Spleen (tissue), 11 donors: ENCODE results near the gene SPATA33. TPM values are rescaled to one million over a fixed set of nuclear protein-coding genes. Genes with fewer than 3 reads are reported as not detected.

Experiments
- DNase-seq: peaks from one replicate; pipeline ENCODE4 v3.0.0-alpha.2; 2020
- H3K27ac ChIP-seq, 8 donors: fragments of 200-600 bp; sonication (generic) in 7 of 8; 1 replicate in 4 of 8; 2 replicates in 4 of 8; pipeline versions ENCODE4 v1.5.0 to v1.8.0; 2016 to 2021; ENCODE audit warnings: inconsistent platforms in 4 of 8, mild to moderate bottlenecking in 4 of 8, moderate library complexity in 1 of 8
- H3K27me3 ChIP-seq, 7 donors: fragments of 200-600 bp; sonication (generic) in 6 of 7; replicated peaks in 1 of 7; 1 replicate in 4 of 7; 2 replicates in 3 of 7; pipeline versions ENCODE4 v1.5.0 to v1.8.0; 2016 to 2021; ENCODE audit warnings: inconsistent platforms in 3 of 7, mild to moderate bottlenecking in 1 of 7
- H3K36me3 ChIP-seq, 6 donors: fragments of 200-600 bp; sonication (generic) in 5 of 6; 1 replicate in 4 of 6; 2 replicates in 2 of 6; pipeline versions ENCODE4 v1.5.0 to v1.8.0; 2016 to 2021; ENCODE audit warnings: inconsistent platforms in 2 of 6
- H3K4me1 ChIP-seq, 6 donors: fragments of 200-600 bp; sonication (generic) in 5 of 6; 1 replicate in 3 of 6; 2 replicates in 3 of 6; pipeline versions ENCODE4 v1.5.0 to v1.8.0; 2016 to 2021; ENCODE audit warnings: inconsistent platforms in 3 of 6
- H3K4me3 ChIP-seq, 8 donors: fragments of 200-600 bp; sonication (generic) in 7 of 8; 1 replicate in 4 of 8; 2 replicates in 4 of 8; pipeline versions ENCODE4 v1.5.0 to v1.8.0; 2016 to 2021; ENCODE audit warnings: inconsistent platforms in 4 of 8, mild to moderate bottlenecking in 4 of 8, moderate library complexity in 2 of 8
- H3K9me3 ChIP-seq, 8 donors: fragments of 200-600 bp; sonication (generic) in 7 of 8; 1 replicate in 4 of 8; 2 replicates in 4 of 8; pipeline versions ENCODE4 v1.5.0 to v1.8.0; 2016 to 2021; ENCODE audit warnings: inconsistent platforms in 4 of 8
- POLR2A ChIP-seq, 3 donors: fragments of 450-650 bp; IDR thresholded peaks; one replicate each; pipeline ENCODE4 v1.5.1; 2017; ENCODE audit warnings: antibody characterized with exemption in 3 of 3, mild to moderate bottlenecking in 1 of 3
- POLR2AphosphoS5 ChIP-seq, 3 donors: sonication (generic); formaldehyde crosslinking; IDR thresholded peaks; one replicate each; pipeline ENCODE4 v1.5.1; 2017; ENCODE audit warnings: antibody characterized with exemption in 3 of 3
- WGBS, 5 donors: extraction: QIAGEN DNeasy Blood & Tissue Kit in 3 of 5; methylation state at CpG; one replicate each; pipeline versions ENCODE4 v1.1.5 to v1.1.7; 2013 to 2018; 5-methylcytosine and 5-hydroxymethylcytosine counted together
- intact Hi-C: fragments of 100-400 bp; cut with DNase I; formaldehyde crosslinking; loops from one replicate; pipeline ENCODE4 v1.15.0; 2023; ENCODE audit warnings: low total_unique reads
- polyA plus RNA-seq, 3 donors: library from polyadenylated mRNA; stranded (reverse); fragments of 200-250 nt; gene quantifications; one replicate each; pipeline ENCODE4 v1.2.1, GENCODE V29; 2013
- total RNA-seq, 7 donors: library from RNA; depleted of rRNA in 3 of 7; stranded (reverse); fragments of >200 nt in 3 of 7; fragmentation: NEBNext Ultra II Directional in 4 of 7; extraction: Animal tissue kit (Norgen Biotek cat#: 25700) in 4 of 7; gene quantifications; one replicate each; pipeline versions ENCODE4 v1.1.0 to v1.2.1, GENCODE V29; 2016 to 2021
- TF ChIP-seq, protein P1 (sequence below), 11 experiments: fragments of 200-600 bp in 7 of 11; fragments of 450-650 bp in 4 of 11; sonication (generic) in 4 of 11; IDR thresholded peaks in 8 of 11; conservative IDR thresholded peaks in 3 of 11; 1 replicate in 7 of 11; 2 replicates in 4 of 11; pipeline versions ENCODE4 v1.4.0 to v1.8.0; 2016 to 2021; ENCODE audit warnings: antibody characterized with exemption in 11 of 11, inconsistent platforms in 4 of 11, mild to moderate bottlenecking in 1 of 11
- donor health status: healthy with polysubstance abuse.
- donor health status: DM: no; HTN: no; CAD: no; lungs with moderate emphysema.
- donor health status: DM: no; HTN: no; CAD: no.
- donor health status: Bipolar disorder and iron deficiency.
- donor health status: healthy.
- donor health status: DM: no; HTN: no; CAD: no.
- donor health status: DM: yes; HTN: yes; CAD: no.

The SPATA33 gene
- total and polyA plus RNA-seq, 10 donors: 2.9 to 7.0 (median 4.8) TPM

DNA sequence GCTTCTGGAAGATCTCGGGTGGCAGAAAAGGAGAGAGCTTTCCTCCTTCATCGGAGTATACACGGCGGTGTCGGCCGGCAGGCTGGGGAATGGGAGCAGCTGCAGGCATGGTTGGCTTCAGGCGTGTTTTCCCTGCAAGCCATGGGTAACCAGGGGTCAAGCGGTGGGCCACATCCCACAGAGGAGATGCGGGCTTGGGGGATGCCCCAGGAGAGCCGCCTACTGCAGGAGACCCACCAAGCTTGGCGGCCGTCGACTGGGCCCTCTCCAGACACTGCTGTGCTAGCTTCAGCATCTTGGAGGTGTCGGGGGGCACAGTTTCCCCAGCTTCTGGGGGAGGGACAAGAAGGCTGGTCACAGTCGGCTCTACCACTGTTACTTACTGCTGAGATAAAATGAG lies 58.9 kb downstream of the SPATA33 start:
- Histone ChIP-seq H3K27me3 (peaks cover 0 to 15% (median 0%) of the 10 kb centered on the region in 7 donors), H3K9me3 (no peaks in the 10 kb centered on the region), H3K4me3 (no peak overlapping the region), H3K4me1 (peaks cover 13 to 49% (median 33%) of the 10 kb centered on the region in 6 donors), H3K36me3 (peaks cover 0 to 10% (median 0%) of the 10 kb centered on the region in 6 donors), H3K27ac (no peak overlapping the region)
- peak; percentile 74 for DNase-seq
- 90 to 94% (median 92%) methylated on average over 11 to 15 of the region's 15 CpGs for WGBS, 5 donors
- intact Hi-C loops: no loop called here
- TF ChIP-seq, protein P1, sequence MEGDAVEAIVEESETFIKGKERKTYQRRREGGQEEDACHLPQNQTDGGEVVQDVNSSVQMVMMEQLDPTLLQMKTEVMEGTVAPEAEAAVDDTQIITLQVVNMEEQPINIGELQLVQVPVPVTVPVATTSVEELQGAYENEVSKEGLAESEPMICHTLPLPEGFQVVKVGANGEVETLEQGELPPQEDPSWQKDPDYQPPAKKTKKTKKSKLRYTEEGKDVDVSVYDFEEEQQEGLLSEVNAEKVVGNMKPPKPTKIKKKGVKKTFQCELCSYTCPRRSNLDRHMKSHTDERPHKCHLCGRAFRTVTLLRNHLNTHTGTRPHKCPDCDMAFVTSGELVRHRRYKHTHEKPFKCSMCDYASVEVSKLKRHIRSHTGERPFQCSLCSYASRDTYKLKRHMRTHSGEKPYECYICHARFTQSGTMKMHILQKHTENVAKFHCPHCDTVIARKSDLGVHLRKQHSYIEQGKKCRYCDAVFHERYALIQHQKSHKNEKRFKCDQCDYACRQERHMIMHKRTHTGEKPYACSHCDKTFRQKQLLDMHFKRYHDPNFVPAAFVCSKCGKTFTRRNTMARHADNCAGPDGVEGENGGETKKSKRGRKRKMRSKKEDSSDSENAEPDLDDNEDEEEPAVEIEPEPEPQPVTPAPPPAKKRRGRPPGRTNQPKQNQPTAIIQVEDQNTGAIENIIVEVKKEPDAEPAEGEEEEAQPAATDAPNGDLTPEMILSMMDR (IDR thresholded peaks at IDR 0.05 in 8 of 11, conservative IDR thresholded peaks at IDR 0.05 in 3 of 11): no peak
- TF ChIP-seq POLR2AphosphoS5 (IDR thresholded peaks at IDR 0.05) (peak in 2 of 3 donors; percentile 28 to 31), POLR2A (IDR thresholded peaks at IDR 0.05) (no peak)

DNA sequence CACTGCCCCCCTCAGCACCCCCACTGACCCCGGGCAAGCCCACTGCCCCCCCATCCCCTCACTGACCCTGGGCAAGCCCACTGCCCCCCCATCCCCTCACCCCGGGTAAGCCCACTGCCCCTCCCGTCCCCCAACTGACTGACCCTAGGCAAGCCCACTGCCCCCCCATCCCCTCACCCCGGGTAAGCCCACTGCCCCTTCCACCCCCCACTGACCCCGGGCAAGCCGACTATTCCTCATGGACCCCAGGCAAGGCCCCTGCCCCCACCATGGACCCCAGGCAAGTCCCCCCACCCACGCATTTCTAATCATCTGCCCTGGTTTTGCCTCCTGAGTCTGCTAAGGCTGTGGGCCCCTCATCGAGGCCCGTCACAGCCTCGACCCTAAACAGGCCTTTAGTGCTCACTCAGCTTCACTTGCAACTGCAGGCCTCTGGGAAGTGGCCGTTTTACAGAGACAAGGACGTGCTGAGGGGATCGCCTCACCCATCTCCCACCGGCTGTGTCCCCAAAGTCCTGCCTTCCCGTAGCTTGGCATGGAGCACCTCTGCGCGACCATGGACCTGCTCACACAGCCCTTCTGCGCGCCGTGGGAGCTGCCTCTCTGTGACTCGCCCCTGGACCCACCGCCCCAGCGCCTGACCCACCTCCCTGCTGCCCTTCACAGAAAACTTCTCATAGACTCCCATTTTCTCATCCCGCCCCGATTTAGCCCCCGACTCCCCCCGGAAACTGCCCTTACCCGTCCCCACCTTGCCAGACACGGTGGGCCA lies 59.5 kb downstream of the SPATA33 start:
- H3K36me3 ChIP-seq: peaks cover 0 to 10% (median 0%) of the 10 kb centered on the region in 6 donors
- WGBS, 5 donors: 88 to 95% (median 92%) methylated on average over 19 to 29 of the region's 29 CpGs
- peak in 2 of 3 donors; percentile 24 to 62 for TF ChIP-seq POLR2AphosphoS5 (IDR thresholded peaks at IDR 0.05)
- TF ChIP-seq, protein P1 (IDR thresholded peaks at IDR 0.05 in 8 of 11, conservative IDR thresholded peaks at IDR 0.05 in 3 of 11): no peak
- TF ChIP-seq POLR2A (IDR thresholded peaks at IDR 0.05): no peak
- H3K4me1 ChIP-seq: peaks cover 9 to 46% (median 27%) of the 10 kb centered on the region in 6 donors
- DNase-seq: peak; percentile 75
- no peak overlapping the region for H3K27ac ChIP-seq
- no peaks in the 10 kb centered on the region for H3K9me3 ChIP-seq
- intact Hi-C loops: no loop called here
- no peak overlapping the region for H3K4me3 ChIP-seq
- H3K27me3 ChIP-seq: peaks cover 0 to 10% (median 0%) of the 10 kb centered on the region in 7 donors

DNA sequence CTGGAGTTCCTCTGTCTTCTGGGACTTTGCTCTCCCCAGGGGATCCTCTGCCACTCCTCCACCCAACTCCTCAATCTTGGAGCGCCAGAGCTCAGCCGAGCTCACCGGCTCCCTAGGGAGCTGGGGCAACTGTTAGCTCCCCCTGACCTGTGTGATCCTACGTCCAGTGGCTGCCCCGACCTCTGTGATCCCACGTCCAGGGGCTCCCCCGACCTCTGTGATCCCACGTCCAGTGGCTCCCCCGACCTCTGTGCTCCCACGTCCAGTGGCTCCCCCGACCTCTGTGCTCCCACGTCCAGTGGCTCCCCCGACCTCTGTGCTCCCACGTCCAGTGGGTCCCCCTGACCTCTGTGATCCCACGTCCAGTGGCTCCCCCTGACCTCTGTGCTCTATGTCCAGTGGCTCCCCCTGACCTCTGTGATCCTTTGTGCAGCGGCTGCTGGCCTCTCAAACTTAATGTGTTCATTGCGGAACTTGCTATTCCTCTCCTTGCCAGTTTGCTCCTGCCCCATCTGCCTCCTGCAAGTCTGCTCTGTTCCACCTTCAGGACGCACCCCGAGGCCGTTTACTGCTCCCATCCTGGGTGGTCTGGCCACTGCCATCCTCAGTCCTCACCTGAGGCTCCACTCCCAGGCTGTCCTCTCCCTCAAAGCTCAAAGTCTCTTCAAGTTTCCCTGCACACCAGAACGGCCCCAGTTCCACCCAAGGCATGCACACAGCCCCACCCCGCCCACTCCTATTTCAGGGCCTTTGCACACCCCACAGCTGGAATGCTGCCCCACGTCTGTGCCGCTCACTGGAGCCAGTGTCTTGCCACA lies 60.3 kb downstream of the SPATA33 start:
- Histone ChIP-seq H3K4me3 (no peak overlapping the region), H3K27ac (peak overlapping the region in 2 of 8 donors; percentile 99 to 100), H3K9me3 (no peaks in the 10 kb centered on the region), H3K4me1 (peaks cover 9 to 46% (median 29%) of the 10 kb centered on the region in 6 donors), H3K27me3 (peaks cover 0 to 2% (median 0%) of the 10 kb centered on the region in 7 donors), H3K36me3 (peaks cover 0 to 13% (median 2%) of the 10 kb centered on the region in 6 donors)
- intact Hi-C loops: no loop called here
- DNase-seq: peak; percentile 72
- WGBS, 5 donors: 84 to 92% (median 89%) methylated on average over 24 of the region's 24 CpGs
- TF ChIP-seq POLR2A (IDR thresholded peaks at IDR 0.05) (no peak), POLR2AphosphoS5 (IDR thresholded peaks at IDR 0.05) (peak in 1 of 3 donors; percentile 5)
- TF ChIP-seq, protein P1 (IDR thresholded peaks at IDR 0.05 in 8 of 11, conservative IDR thresholded peaks at IDR 0.05 in 3 of 11): no peak

Other genes starting within 250 kb of the SPATA33 start
- gene ANKRD11, start 167.3 kb upstream of the SPATA33 start, total RNA-seq: 100 to 1,000 TPM; 105 to 203 (median 136) TPM
- gene ANKRD11, start 167.3 kb upstream of the SPATA33 start, polyA plus RNA-seq: 10 to 100 TPM; 29.0 to 60.0 (median 37.8) TPM
- 100 to 1,000 TPM in 6 of 7 donors, 10 to 100 TPM in 1; 90.4 to 260 (median 153) TPM for gene SPG7, start 149.4 kb upstream of the SPATA33 start, total RNA-seq
- 100 to 1,000 TPM in 2 of 3 donors, 10 to 100 TPM in 1; 64.5 to 189 (median 135) TPM for gene SPG7, start 149.4 kb upstream of the SPATA33 start, polyA plus RNA-seq
- 1,000 to 10,000 TPM; 2,154 to 6,842 (median 2,799) TPM for gene RPL13, start 97.2 kb upstream of the SPATA33 start, total RNA-seq
- over 10,000 TPM; 13,171 to 16,278 (median 14,011) TPM for gene RPL13, start 97.2 kb upstream of the SPATA33 start, polyA plus RNA-seq
- 1 to 10 TPM in 3 of 7 donors, under 1 TPM in 3, not detected in 1; 0.37 to 2.2 (median 1.0) TPM for gene CPNE7, start 82.1 kb upstream of the SPATA33 start, total RNA-seq
- 1 to 10 TPM; 2.9 to 4.3 (median 3.7) TPM for gene CPNE7, start 82.1 kb upstream of the SPATA33 start, polyA plus RNA-seq
- gene DPEP1, start 44.2 kb upstream of the SPATA33 start, total RNA-seq: 10 to 100 TPM in 1 of 7 donors, 1 to 10 TPM in 5, under 1 TPM in 1; 0.57 to 39.5 (median 4.0) TPM
- gene DPEP1, start 44.2 kb upstream of the SPATA33 start, polyA plus RNA-seq: 1 to 10 TPM in 1 of 3 donors, under 1 TPM in 2; 0.33 to 2.0 (median 0.83) TPM
- gene CHMP1A, start 128 bp upstream of the SPATA33 start, total RNA-seq: 10 to 100 TPM; 44.4 to 96.2 (median 79.0) TPM
- gene CHMP1A, start 128 bp upstream of the SPATA33 start, polyA plus RNA-seq: 10 to 100 TPM; 54.2 to 90.5 (median 63.6) TPM
- gene CDK10, start 28.9 kb downstream of the SPATA33 start, total RNA-seq: 100 to 1,000 TPM in 2 of 7 donors, 10 to 100 TPM in 5; 47.6 to 114 (median 76.3) TPM
- 100 to 1,000 TPM in 2 of 3 donors, 10 to 100 TPM in 1; 74.4 to 201 (median 134) TPM for gene CDK10, start 28.9 kb downstream of the SPATA33 start, polyA plus RNA-seq
- gene SPATA2L, start 43.9 kb downstream of the SPATA33 start, total RNA-seq: 10 to 100 TPM in 6 of 7 donors, 1 to 10 TPM in 1; 6.8 to 16.9 (median 10.5) TPM
- gene SPATA2L, start 43.9 kb downstream of the SPATA33 start, polyA plus RNA-seq: 1 to 10 TPM; 4.6 to 6.3 (median 5.7) TPM
- 10 to 100 TPM in 6 of 7 donors, 1 to 10 TPM in 1; 6.0 to 28.8 (median 19.2) TPM for gene VPS9D1, start 63.1 kb downstream of the SPATA33 start, total RNA-seq
- 10 to 100 TPM in 2 of 3 donors, 1 to 10 TPM in 1; 7.4 to 37.2 (median 34.5) TPM for gene VPS9D1, start 63.1 kb downstream of the SPATA33 start, polyA plus RNA-seq
- 10 to 100 TPM; 59.0 to 83.7 (median 65.3) TPM for gene ZNF276, start 63.7 kb downstream of the SPATA33 start, total RNA-seq
- gene ZNF276, start 63.7 kb downstream of the SPATA33 start, polyA plus RNA-seq: 10 to 100 TPM; 28.9 to 63.6 (median 42.9) TPM
- 10 to 100 TPM; 15.7 to 28.9 (median 18.0) TPM for gene FANCA, start 158.8 kb downstream of the SPATA33 start, total RNA-seq
- gene FANCA, start 158.8 kb downstream of the SPATA33 start, polyA plus RNA-seq: 10 to 100 TPM; 11.5 to 15.3 (median 14.5) TPM
- 1 to 10 TPM; 1.2 to 3.2 (median 2.8) TPM for gene SPIRE2, start 170.6 kb downstream of the SPATA33 start, total RNA-seq
- 1 to 10 TPM in 1 of 3 donors, under 1 TPM in 2; 0.80 to 1.3 (median 0.98) TPM for gene SPIRE2, start 170.6 kb downstream of the SPATA33 start, polyA plus RNA-seq
- gene TCF25, start 215.8 kb downstream of the SPATA33 start, total RNA-seq: 100 to 1,000 TPM; 145 to 305 (median 233) TPM
- gene TCF25, start 215.8 kb downstream of the SPATA33 start, polyA plus RNA-seq: 100 to 1,000 TPM; 113 to 412 (median 334) TPM